RPMI8226 (cell line): ENCODE data around the gene MYBPHL.

Experiments used
- DNase-seq: peaks from one replicate; pipeline ENCODE4 v3.0.0-alpha.2; 2015

The MYBPHL gene

GRCh38 chr1:109263234-109263596 is 43.6 kb downstream of the MYBPHL start:
- no peak for DNase-seq

GRCh38 chr1:109262231-109263055 is 44.4 kb downstream of the MYBPHL start:
- no peak for DNase-seq

GRCh38 chr1:109261578-109261977 is 45.2 kb downstream of the MYBPHL start:
- no peak for DNase-seq

- DNase-seq, result no peak
These were observed 45.8 kb downstream of the MYBPHL start for GRCh38 chr1:109261006-109261405.

DNA sequence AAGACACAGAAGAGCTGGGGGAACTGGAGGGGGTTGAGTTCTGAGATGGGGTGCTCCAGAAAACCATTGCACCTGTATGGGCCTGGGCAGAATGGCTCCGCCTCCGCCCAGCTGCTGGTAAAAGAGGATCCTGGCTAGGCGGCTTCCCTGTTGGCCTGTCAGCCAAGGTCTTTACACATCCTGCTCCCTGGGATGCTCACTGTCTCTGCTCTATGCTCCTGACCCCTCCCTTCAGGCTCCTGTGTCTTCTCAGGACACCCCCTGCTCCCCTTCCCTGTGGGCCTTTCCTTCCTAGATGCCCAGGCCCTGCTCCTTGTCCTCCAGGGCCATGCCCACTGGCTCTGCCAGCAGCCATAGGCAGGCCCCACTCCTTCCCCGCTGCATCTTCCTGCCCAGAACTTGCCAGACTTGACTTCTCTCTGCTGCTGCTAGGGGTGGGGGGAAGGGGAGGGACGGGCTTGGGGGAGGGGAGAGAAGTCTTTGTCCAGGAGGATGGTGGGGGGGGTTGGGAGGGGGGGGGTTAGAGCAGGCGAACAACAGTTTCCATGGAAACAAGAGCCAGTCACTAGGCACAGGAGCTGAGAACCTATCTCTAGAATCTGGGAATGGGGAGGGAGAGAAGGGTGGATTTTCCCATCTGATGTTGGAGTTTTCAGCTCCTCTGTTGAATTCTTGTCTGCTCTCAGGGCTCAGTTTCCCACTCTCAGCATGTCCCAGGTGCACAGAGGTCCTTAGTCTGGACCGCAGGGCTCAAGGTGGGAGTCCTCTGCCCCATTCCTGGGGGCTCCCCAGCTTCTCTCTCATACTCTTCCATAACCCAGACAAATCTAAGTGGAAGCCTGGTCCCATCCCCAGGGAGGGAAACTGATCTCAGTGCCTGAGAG is 46.9 kb downstream of the MYBPHL start:
- no peak for DNase-seq

DNA sequence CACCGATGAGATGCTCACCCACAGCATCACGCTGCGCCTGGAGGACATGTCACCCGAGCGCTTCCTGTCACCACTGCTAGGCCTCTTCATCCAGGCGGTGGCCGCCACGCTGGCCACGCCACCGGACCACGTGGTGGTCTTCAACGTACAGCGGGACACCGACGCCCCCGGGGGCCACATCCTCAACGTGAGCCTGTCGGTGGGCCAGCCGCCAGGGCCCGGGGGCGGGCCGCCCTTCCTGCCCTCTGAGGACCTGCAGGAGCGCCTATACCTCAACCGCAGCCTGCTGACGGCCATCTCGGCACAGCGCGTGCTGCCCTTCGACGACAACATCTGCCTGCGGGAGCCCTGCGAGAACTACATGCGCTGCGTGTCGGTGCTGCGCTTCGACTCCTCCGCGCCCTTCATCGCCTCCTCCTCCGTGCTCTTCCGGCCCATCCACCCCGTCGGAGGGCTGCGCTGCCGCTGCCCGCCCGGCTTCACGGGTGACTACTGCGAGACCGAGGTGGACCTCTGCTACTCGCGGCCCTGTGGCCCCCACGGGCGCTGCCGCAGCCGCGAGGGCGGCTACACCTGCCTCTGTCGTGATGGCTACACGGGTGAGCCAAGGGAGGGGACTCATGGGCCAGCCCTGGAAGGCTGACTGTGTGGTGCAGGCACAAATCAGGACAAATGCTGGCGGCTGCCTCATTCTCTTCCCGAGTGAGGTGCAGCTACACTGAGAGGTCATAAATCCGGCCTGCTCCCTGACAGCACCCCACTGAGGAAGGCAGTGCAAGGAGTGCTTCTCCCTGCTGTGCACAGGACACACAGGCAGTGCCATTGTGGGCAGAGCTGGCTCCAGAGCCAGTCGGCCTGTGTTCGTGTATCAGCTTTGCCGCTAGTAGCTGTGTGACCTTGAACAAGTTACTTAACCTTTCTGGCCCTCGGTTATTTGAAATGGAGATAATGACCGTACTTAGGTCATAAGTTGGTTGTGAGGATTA is 48.0 kb downstream of the MYBPHL start:
- DNase-seq, result no peak

DNA sequence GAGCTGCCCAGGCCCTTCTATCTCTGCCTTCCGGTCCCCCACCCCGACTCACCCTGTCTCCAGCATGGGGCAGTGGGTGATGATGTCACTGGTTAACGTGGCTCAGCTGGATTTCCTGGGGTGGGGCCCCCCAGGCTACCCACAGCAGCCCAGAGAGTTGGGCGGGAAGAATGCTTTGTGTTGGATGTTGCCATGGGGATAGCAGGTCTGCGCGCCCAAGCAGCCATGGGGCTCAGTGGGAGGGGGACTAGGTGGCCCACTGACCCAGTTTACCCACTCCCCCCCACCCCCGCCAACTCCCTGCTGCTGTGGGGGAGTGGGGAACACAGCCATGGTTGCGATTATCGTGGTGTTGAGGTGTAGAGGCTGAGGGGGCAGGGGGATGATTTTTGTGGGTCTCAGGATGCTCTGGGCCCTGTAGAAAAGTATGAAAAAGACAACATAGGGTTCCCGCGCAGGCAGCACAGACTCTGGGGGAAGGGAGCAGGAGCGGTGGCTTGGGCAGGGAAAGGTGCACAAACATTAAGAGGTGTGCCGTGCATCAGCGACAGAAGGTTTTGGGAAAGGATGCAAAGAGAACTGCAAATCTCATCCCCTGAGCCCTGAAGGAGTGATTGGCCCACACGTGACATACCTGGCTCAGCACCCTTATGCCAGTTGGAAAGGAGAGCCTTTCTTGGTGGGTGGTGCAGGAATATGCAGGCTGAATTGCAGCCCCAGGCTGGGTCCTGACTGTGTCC is 49.0 kb downstream of the MYBPHL start:
- DNase-seq, result no peak

DNA sequence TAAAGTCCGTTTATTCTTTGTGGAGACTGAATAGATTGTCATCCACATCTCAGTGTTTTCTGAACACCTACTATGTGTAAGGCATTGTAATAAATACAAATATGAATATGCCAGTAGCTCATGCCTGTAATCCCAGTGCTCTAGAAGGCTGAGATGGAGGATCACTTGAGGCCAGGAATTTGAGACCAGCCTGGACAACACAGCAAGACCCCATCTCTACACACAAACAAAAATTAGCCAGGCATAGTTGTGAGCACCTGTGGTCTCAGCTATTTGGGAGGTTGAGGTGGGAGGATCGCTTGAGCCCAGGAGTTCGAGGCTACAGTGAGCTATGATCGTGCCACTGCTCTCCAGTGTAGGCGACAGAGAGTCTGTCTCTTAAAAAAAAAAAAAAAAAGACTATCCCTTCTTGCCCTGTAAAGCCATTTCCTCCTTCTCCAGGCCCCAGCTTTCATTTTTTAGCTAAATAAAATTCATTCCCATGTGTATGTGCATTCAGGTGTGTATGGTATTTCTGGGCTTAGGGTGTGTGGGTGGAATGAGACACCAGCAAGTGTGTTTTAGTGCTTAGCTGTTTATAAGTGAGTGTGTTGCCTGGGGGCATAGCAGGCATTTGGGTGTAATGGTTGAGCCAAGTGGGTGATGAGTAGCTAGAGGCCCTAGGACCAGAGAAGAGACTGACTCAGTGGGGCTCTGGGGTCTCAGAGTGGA is 49.7 kb downstream of the MYBPHL start:
- DNase-seq, result no peak

GRCh38 chr1:109256085-109256484 is 50.7 kb downstream of the MYBPHL start:
- no peak for DNase-seq

- no peak for DNase-seq
These were observed 51.1 kb downstream of the MYBPHL start for GRCh38 chr1:109255678-109256077.

GRCh38 chr1:109255097-109255651 is 51.6 kb downstream of the MYBPHL start:
- no peak for DNase-seq

DNA sequence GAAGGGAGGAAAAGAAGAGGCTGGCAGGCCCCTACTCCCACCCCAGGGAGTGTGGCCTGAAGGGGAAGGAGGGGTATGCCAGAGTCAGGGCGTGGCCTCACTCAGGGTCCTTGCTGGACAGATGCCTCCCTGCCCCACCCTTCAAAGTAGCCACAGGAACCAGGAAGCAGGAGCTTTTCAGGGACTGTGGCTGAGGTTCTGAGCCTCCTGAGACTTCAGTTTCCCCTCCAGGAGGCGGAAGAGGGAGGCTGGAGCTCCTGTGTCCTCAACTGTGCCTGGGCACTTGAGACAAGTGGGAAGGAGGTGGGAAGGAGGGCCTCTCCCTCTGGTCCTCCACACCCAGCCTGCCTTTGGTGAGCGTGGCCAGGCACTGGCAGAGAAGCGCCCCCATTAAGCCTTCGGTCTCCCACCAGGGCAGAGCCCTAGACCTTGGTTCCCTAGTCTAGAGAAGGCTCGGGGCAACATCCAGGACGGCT is 52.2 kb downstream of the MYBPHL start:
- no peak for DNase-seq

GRCh38 chr1:109253803-109254620 is 52.8 kb downstream of the MYBPHL start:
- no peak for DNase-seq

DNA sequence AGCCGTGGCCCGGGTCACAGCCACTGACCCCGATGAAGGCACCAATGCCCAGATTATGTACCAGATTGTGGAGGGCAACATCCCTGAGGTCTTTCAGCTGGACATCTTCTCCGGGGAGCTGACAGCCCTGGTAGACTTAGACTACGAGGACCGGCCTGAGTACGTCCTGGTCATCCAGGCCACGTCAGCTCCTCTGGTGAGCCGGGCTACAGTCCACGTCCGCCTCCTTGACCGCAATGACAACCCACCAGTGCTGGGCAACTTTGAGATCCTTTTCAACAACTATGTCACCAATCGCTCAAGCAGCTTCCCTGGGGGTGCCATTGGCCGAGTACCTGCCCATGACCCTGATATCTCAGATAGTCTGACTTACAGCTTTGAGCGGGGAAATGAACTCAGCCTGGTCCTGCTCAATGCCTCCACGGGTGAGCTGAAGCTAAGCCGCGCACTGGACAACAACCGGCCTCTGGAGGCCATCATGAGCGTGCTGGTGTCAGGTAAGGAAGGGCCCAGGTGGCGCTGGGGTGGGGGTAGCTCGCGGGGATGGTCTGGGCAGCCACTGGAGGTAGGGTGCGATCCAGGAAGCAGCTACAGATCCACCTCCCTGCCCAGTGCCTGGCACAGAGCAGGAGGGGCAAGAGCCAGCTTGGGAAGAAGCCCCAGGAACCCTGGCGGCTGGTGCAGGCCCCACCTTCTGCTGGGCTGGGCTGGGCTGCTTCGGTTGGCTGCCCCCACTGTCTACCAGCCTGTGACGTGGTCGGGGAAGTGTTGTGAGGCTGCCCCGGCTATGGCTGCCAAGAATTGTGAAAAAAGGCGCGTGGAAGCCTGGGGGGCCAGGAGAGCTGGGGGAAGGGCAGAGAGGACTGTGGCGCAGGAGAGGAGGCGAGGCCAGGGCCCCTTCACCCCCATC is 53.7 kb downstream of the MYBPHL start:
- DNase-seq, result no peak

GRCh38 chr1:109252167-109252892 is 54.5 kb downstream of the MYBPHL start:
- DNase-seq, result no peak

DNA sequence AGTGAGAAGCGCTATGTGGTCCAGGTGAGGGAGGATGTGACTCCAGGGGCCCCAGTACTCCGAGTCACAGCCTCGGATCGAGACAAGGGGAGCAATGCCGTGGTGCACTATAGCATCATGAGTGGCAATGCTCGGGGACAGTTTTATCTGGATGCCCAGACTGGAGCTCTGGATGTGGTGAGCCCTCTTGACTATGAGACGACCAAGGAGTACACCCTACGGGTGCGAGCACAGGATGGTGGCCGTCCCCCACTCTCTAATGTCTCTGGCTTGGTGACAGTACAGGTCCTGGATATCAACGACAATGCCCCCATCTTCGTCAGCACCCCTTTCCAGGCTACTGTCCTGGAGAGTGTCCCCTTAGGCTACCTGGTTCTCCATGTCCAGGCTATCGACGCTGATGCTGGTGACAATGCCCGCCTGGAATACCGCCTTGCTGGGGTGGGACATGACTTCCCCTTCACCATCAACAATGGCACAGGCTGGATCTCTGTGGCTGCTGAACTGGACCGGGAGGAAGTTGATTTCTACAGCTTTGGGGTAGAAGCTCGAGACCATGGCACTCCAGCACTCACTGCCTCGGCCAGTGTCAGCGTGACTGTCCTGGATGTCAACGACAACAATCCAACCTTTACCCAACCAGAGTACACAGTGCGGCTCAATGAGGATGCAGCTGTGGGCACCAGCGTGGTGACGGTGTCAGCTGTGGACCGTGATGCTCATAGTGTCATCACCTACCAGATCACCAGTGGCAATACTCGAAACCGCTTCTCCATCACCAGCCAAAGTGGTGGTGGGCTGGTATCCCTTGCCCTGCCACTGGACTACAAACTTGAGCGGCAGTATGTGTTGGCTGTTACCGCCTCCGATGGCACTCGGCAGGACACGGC is 55.3 kb downstream of the MYBPHL start:
- no peak for DNase-seq
